C4-2B (cell line): ENCODE results near the gene SFMBT2.

ENCODE experiments used
- H3K27ac ChIP-seq: fragments of 450-650 bp; 2 replicates; pipeline ENCODE4 v1.5.1; 2017
- ZFX ChIP-seq: fragments of 450-650 bp; IDR thresholded peaks from 2 replicates; pipeline ENCODE4 v1.6.1; 2017
- TF ChIP-seq, protein P1 (sequence below): fragments of 450-650 bp; conservative IDR thresholded peaks from 2 replicates; pipeline ENCODE4 v1.5.1; 2017; ENCODE audit warnings: mild to moderate bottlenecking

The SFMBT2 gene

GRCh38 chr10:7239312-7239985 is 171.4 kb downstream of the SFMBT2 start:
- no peak overlapping the region for H3K27ac ChIP-seq
- TF ChIP-seq, protein P1, sequence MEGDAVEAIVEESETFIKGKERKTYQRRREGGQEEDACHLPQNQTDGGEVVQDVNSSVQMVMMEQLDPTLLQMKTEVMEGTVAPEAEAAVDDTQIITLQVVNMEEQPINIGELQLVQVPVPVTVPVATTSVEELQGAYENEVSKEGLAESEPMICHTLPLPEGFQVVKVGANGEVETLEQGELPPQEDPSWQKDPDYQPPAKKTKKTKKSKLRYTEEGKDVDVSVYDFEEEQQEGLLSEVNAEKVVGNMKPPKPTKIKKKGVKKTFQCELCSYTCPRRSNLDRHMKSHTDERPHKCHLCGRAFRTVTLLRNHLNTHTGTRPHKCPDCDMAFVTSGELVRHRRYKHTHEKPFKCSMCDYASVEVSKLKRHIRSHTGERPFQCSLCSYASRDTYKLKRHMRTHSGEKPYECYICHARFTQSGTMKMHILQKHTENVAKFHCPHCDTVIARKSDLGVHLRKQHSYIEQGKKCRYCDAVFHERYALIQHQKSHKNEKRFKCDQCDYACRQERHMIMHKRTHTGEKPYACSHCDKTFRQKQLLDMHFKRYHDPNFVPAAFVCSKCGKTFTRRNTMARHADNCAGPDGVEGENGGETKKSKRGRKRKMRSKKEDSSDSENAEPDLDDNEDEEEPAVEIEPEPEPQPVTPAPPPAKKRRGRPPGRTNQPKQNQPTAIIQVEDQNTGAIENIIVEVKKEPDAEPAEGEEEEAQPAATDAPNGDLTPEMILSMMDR = no peak
- TF ChIP-seq ZFX = no peak

DNA sequence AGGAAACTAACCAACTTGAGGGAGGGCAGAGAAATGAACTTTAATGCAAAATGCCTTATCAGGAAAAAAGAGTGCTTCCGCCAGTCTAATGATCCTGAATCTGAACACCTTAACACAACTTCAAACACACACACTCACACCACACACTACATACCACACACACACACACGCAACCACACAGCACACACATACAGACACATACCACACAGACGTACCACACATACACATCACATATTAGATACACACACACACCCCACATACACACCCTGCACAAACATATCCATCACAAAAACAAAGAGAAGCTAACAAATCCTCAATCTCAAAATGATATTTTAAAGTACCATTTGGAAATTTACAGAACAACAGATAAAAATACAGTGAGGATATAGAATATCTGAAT is 175.5 kb downstream of the SFMBT2 start:
- no peak for TF ChIP-seq ZFX
- TF ChIP-seq, protein P1 = no peak
- H3K27ac ChIP-seq = no peak overlapping the region

- TF ChIP-seq, protein P1 = no peak
- TF ChIP-seq ZFX = no peak
- H3K27ac ChIP-seq = peak overlapping the region; percentile 78
Measured at GRCh38 chr10:7234109-7234508, 176.7 kb downstream of the SFMBT2 start.

DNA sequence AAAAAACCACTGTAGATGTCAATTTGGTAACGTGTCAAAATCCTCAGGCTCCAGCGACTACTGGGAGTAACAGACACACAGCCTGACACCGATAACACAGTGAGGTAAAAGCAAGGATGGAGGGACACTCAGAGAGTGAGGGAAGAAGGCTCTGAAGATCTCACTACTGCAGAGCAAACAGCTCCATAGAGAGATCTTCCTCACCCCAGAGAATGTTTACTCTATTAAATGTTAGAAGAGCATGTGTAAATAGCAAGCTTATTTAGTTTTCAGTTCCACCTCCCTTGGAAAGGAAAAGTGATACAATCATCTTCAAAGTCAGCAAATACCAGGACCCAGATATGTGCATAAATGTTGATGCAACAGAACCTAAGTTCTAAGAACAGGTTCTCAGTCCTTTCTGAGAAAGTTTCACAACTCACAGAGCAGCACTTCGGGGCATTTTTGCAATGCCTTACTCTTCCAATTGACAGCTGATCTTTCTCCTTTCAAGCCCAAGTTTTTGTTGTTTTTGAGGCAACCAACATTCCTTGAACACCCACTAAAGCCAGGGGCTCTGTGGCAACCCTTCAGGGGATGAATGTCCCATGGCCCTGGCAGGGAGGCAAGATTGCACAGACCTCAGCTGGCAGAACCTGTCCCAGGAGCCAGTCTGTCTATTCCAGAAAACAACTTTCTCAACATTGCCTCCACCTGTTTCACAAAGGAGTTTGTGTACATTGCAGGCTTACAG is 177.4 kb downstream of the SFMBT2 start:
- no peak for TF ChIP-seq ZFX
- TF ChIP-seq, protein P1 = no peak
- peak overlapping the region; percentile 78 for H3K27ac ChIP-seq

- no peak overlapping the region for H3K27ac ChIP-seq
- TF ChIP-seq ZFX = no peak
- TF ChIP-seq, protein P1 = no peak
Measured at GRCh38 chr10:7231509-7232414, 179.1 kb downstream of the SFMBT2 start.

GRCh38 chr10:7230951-7231350 is 179.9 kb downstream of the SFMBT2 start:
- TF ChIP-seq ZFX = no peak
- TF ChIP-seq, protein P1 = no peak
- H3K27ac ChIP-seq = no peak overlapping the region
